Gastroesophageal sphincter (tissue), 3 donors: ENCODE data around the gene CHST3.

ENCODE experiments used
- EP300 ChIP-seq: sonication (generic); formaldehyde crosslinking; IDR thresholded peaks from one replicate; pipeline ENCODE4 v1.6.1; 2017; ENCODE audit warnings: antibody characterized with exemption, mild to moderate bottlenecking
- POLR2A ChIP-seq, 2 donors: fragments of 450-650 bp; IDR thresholded peaks; one replicate each; pipeline ENCODE4 v1.6.1; 2017; ENCODE audit warnings: antibody characterized with exemption in 2 of 2, mild to moderate bottlenecking in 2 of 2, moderate library complexity in 1 of 2
- POLR2AphosphoS5 ChIP-seq: sonication (generic); formaldehyde crosslinking; IDR thresholded peaks from one replicate; pipeline ENCODE4 v1.6.1; 2017; ENCODE audit warnings: antibody characterized with exemption
- TF ChIP-seq, protein P1 (sequence below), 4 experiments: fragments of 200-600 bp in 2 of 4; fragments of 450-650 bp in 2 of 4; sonication (generic) in 1 of 4; IDR thresholded peaks; one replicate each; pipeline ENCODE4 v1.5.1; 2017 to 2019; ENCODE audit warnings: antibody characterized with exemption in 4 of 4, mild to moderate bottlenecking in 2 of 4, moderate library complexity in 2 of 4

- TF ChIP-seq, protein P1, sequence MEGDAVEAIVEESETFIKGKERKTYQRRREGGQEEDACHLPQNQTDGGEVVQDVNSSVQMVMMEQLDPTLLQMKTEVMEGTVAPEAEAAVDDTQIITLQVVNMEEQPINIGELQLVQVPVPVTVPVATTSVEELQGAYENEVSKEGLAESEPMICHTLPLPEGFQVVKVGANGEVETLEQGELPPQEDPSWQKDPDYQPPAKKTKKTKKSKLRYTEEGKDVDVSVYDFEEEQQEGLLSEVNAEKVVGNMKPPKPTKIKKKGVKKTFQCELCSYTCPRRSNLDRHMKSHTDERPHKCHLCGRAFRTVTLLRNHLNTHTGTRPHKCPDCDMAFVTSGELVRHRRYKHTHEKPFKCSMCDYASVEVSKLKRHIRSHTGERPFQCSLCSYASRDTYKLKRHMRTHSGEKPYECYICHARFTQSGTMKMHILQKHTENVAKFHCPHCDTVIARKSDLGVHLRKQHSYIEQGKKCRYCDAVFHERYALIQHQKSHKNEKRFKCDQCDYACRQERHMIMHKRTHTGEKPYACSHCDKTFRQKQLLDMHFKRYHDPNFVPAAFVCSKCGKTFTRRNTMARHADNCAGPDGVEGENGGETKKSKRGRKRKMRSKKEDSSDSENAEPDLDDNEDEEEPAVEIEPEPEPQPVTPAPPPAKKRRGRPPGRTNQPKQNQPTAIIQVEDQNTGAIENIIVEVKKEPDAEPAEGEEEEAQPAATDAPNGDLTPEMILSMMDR (IDR thresholded peaks at IDR 0.05) = no peak
- no peak for TF ChIP-seq EP300
- TF ChIP-seq POLR2A (IDR thresholded peaks at IDR 0.05) = no peak
- TF ChIP-seq POLR2AphosphoS5 = no peak
Measured at GRCh38 chr10:71946700-71947099, 17.5 kb upstream of the CHST3 start.
